Retinal pigment epithelial cell (primary cell): ENCODE results near the gene DNMT3L.
A peak's percentile ranks its signal among the peaks of the same experiment; 100 is the strongest.

ENCODE experiments used
- DNase-seq: peaks from one replicate; pipeline ENCODE4 v3.0.0-alpha.2; 2010; ENCODE audit warnings: low read depth
- H3K4me3 ChIP-seq: 2 replicates; pipeline ENCODE4 v1.5.1; 2011; ENCODE audit warnings: mild to moderate bottlenecking, low read length, control low read depth, moderate library complexity
- TF ChIP-seq, protein P1 (sequence below): conservative IDR thresholded peaks from 2 replicates; pipeline ENCODE4 v1.5.1; 2011; ENCODE audit warnings: low read depth, low read length, control low read depth, inconsistent platforms

DNMT3L gene

DNA sequence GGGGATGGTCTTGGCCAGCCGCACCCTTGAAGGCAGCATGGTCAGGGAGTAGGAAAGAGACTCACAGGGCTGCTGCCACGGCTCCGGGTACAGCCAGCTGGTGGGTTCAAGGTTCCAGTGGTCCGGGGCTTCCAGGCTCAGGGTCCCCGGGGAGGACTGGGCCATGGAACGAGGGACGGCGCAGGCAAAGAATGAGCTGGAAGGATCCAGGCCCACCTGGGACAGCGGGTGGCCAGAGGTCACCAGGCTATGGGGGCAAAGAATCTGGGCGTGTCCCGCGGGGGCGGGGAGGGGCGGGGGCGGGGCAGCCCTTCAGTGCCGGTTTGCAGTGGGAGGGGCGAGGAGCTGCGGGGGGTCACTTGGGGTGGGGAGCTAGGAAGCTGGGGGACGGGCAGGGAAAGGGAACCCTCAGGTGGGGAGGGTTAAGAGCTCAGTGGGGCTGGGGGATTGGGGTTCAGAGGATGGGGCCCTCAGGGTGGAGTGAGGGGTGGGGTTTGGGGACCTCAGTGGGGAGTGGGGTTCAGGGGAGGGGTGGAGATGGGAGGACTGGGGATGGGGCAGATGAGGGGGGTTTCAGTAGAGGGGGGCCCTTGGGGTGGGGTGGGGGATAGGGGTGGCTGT, at the start of gene DNMT3L:
Gene DNMT3L (minus strand): TSS at position 223 of the 621 bp plus-strand sequence. CDS start 638 bp downstream, outside the sequence.
- no peak for DNase-seq
- no peak within 1 kb of the TSS for H3K4me3 ChIP-seq
- TF ChIP-seq, protein P1, sequence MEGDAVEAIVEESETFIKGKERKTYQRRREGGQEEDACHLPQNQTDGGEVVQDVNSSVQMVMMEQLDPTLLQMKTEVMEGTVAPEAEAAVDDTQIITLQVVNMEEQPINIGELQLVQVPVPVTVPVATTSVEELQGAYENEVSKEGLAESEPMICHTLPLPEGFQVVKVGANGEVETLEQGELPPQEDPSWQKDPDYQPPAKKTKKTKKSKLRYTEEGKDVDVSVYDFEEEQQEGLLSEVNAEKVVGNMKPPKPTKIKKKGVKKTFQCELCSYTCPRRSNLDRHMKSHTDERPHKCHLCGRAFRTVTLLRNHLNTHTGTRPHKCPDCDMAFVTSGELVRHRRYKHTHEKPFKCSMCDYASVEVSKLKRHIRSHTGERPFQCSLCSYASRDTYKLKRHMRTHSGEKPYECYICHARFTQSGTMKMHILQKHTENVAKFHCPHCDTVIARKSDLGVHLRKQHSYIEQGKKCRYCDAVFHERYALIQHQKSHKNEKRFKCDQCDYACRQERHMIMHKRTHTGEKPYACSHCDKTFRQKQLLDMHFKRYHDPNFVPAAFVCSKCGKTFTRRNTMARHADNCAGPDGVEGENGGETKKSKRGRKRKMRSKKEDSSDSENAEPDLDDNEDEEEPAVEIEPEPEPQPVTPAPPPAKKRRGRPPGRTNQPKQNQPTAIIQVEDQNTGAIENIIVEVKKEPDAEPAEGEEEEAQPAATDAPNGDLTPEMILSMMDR, result no peak

DNA sequence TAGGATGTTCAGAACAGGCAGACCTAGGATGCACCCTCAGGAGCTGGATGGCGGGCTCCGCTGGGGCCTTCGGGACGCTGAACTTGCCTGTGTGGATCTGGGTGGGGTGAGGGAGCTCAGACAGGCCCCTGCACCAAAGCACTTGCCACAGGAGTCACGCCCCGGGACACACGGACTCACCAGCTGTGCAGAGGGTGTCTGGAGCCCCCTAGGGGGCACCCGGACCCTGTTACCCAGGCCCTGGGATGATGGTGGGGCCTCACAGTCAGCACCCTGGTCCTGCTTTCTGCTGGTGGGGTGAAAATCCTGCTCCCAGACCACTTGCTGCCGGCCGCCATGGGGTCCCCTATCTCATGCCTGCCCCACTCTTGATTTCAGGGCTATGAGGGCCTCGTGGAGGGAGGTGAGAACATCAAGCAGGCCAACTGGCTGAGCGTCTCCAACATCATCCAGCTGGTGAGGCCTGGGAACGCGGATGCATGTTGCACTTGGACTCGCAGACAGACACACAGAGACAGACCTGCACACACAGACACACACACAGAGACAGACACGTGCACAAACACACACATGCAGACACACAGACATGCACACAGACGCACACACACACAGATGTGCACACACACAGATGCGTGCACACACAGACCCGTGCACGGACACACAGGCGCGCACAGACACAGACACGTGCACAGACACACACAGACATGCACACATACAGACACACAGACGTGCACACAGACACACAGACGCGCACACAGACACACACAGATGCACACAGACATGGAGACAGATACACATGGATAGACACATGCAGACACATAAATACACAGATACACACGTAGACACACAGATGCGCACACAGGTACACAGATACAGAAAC, 49.2 kb upstream of the DNMT3L start:
- H3K4me3 ChIP-seq, result no peak overlapping the region
- no peak for DNase-seq
- TF ChIP-seq, protein P1, result no peak

DNA sequence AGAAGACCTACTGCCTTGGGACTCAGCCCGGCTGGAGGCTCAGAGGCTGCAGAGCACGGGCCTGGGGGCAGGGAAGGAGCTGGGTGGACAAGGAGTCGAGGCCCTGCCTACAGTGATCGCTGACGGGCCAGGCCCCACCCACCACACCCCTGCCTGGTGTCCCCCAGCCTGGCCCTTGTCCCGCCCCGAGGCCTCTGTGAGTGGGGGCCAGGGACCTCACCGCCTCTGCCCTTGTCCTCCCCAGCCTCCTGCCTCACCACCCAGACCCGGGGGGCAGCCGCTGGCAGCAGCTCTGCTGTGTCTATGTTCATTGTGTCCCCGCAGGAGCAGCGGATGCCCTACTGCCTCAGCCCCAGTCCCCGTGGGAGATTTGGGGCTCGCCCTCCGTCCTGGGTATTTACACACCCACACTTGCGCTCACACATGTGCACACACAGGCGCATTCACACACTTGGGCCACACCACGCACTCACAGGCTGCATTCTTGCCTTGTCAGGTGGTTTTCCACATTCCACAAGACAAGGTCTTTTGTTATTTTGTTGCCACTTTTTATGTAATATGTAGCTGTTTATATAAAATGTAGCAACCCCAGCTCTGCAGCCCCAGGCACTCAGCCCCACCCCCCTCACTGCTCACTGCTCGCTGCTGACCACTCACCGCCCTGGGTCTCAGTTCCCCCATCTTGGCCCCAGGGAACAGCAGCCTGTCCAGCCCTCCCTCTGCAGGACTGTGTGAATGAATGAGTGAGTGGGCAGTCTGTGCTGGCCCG, 45.4 kb upstream of the DNMT3L start:
- TF ChIP-seq, protein P1, result no peak
- DNase-seq, result peak; percentile 82
- no peak overlapping the region for H3K4me3 ChIP-seq

DNA sequence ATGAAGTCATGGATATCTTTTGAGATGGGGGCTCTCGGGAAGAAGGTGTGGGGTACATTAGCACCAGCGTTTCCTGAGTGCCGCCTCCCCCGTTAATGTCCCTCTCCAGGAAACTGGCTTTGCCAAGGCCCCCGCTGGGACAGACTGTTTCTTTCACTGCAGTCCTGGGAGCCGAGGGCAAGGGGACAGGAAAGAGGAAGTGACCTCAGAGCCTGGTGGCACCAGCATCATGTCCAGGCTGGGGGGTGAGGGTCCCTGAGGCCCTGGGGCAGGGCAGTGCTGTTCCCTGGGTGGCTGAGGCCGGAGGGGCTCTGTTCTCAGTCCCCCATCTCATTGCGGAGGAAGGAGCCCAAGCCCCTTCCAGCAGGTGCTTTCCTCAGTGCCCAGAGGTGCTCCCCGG, 44.0 kb upstream of the DNMT3L start:
- DNase-seq, result no peak
- TF ChIP-seq, protein P1, result no peak
- H3K4me3 ChIP-seq, result no peak overlapping the region

DNA sequence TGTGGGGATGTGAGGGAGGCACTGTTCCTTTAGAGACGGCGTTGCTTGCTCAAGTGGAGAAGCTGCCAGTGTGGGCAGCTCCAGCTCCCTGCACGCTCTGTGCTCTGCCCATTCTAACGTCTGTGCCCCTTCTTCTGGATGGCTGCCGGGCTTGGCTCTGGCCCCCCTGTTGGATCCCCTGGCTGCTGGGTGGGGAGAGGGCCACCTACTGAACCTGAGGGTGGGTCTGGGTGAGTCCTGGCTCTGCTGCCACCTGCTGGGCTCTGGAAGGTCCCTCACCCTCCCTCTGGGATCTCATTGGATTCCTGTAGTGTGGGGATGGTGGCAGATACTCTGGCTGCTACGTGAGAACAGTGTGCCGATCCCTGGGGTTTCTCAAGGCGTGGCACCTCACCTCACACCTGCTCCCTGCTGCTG, 43.2 kb upstream of the DNMT3L start:
- DNase-seq, result no peak
- H3K4me3 ChIP-seq, result no peak overlapping the region
- TF ChIP-seq, protein P1, result peak; percentile 89

DNA sequence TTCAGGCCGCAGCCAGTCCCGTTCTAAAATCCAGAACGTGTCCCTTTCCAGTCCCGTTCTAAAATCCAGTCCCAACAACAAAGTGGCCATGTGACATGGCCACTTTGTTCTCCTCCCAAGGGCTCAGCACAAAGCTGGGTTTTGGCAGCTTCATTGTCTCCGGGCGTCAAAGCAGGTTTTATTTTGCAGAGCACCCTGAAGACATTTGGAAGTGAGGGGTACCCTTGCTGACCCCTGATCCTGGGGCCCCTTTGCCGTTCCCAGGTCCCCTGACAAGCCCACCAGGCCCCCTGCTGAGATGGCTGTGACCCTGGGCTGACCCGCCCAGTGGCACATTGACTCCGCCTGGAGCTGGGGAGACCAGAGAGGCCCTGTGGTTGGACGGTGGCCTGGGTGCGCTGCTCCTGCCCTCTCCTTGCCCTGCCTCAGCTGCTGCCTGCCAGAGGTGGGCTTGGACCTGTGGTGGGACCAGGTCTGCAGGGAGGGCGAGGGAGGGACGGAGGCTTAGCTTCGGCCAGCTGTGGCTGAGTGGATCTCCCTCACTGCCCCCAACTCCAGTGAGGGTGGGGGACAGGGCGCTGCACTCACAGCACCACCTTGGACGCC, 42.4 kb upstream of the DNMT3L start:
- DNase-seq, result no peak
- no peak overlapping the region for H3K4me3 ChIP-seq
- TF ChIP-seq, protein P1, result no peak
